Effector memory CD8-positive, alpha-beta T cell (primary cell): ENCODE results near the gene C9orf43.
A peak's percentile ranks its signal among the peaks of the same experiment; 100 is the strongest.
"Not testable (repeated sequence)": the region's sequence is repeated elsewhere in the genome, so short reads cannot be mapped to it uniquely, and the experiment has no call there.

Experiments
- ATAC-seq: fragments of 150-1000 bp; cut with Tn5 transposase; replicated peaks from 2 replicates; pipeline ENCODE4 v1.10.0; 2021; ENCODE audit warnings: mild to moderate bottlenecking, moderate library complexity
- DNase-seq, 3 experiments: peaks; one replicate each; pipeline ENCODE4 v3.0.0; 2021
- H3K27ac Mint-ChIP-seq, 2 donors: one replicate each; pipeline ENCODE4 v1.8.0; 2022; ENCODE audit warnings: mild to moderate bottlenecking in 2 of 2, mixed read lengths in 2 of 2, moderate library complexity in 2 of 2
- H3K27me3 Mint-ChIP-seq, 2 donors: one replicate each; pipeline ENCODE4 v1.8.0; 2022; ENCODE audit warnings: mixed read lengths in 2 of 2
- H3K36me3 Mint-ChIP-seq: one replicate; pipeline ENCODE4 v1.8.0; 2022; ENCODE audit warnings: mild to moderate bottlenecking, moderate library complexity, mixed read lengths; ENCODE audit not compliant: insufficient read depth
- H3K4me1 Mint-ChIP-seq, 2 donors: one replicate each; pipeline ENCODE4 v1.8.0; 2022; ENCODE audit warnings: low read depth in 2 of 2, mixed read lengths in 2 of 2
- H3K4me3 Mint-ChIP-seq, 2 donors: one replicate each; pipeline ENCODE4 v1.8.0; 2022; ENCODE audit warnings: mild to moderate bottlenecking in 2 of 2, mixed read lengths in 2 of 2, moderate library complexity in 2 of 2
- H3K9me3 Mint-ChIP-seq, 2 donors: one replicate each; pipeline ENCODE4 v1.8.0; 2022; ENCODE audit warnings: mixed read lengths in 2 of 2

Gene C9orf43

GRCh38 chr9:113375057-113376023 is 35.2 kb upstream of the C9orf43 start:
- ATAC-seq (no peak), DNase-seq (no peak)
- Mint-ChIP-seq H3K4me1 (peaks cover 13% of the 10 kb centered on the region in 2 donors), H3K27me3 (no peaks in the 10 kb centered on the region), H3K27ac (peak overlapping the region; percentile 84 to 89), H3K36me3 (peaks cover 9% of the 10 kb centered on the region), H3K4me3 (peak overlapping the region; percentile 81 to 86), H3K9me3 (no peaks in the 10 kb centered on the region)

GRCh38 chr9:113376634-113377567 is 33.6 kb upstream of the C9orf43 start, which contains the start of gene HDHD3:
HDHD3 (minus strand) TSS chr9:113376986; CDS start chr9:113374354, 2,632 bp downstream.
- H3K9me3 Mint-ChIP-seq, result no peaks in the 10 kb centered on the region
- ATAC-seq (peak; percentile 89), DNase-seq (peak; percentile 67 to 73 (median 72))
- H3K27ac Mint-ChIP-seq, result peak within 1 kb of the TSS; percentile 84 to 89
- no peaks in the 10 kb centered on the region for H3K27me3 Mint-ChIP-seq
- H3K4me3 Mint-ChIP-seq, result peak within 1 kb of the TSS; percentile 81 to 86
- H3K4me1 Mint-ChIP-seq, result peaks cover 13% of the 10 kb centered on the region in 2 donors
- peaks cover 9% of the 10 kb centered on the region for H3K36me3 Mint-ChIP-seq

GRCh38 chr9:113379094-113379828 is 31.3 kb upstream of the C9orf43 start:
- not testable (repeated sequence) for DNase-seq, H3K36me3 Mint-ChIP-seq, ATAC-seq, H3K4me3 Mint-ChIP-seq, H3K9me3 Mint-ChIP-seq, H3K27me3 Mint-ChIP-seq
- Mint-ChIP-seq H3K27ac (peak overlapping the region; percentile 46 to 73), H3K4me1 (peaks cover 13% of the 10 kb centered on the region in 2 donors)

- ATAC-seq, H3K4me3 Mint-ChIP-seq, H3K36me3 Mint-ChIP-seq, H3K27ac Mint-ChIP-seq, DNase-seq, H3K27me3 Mint-ChIP-seq, H3K9me3 Mint-ChIP-seq: not testable (repeated sequence)
- H3K4me1 Mint-ChIP-seq, result peaks cover 9 to 13% of the 10 kb centered on the region in 2 donors
Measured at GRCh38 chr9:113379829-113380210, 30.7 kb upstream of the C9orf43 start.

GRCh38 chr9:113380869-113381378 is 29.6 kb upstream of the C9orf43 start:
- peaks cover 0 to 3% of the 10 kb centered on the region in 2 donors for H3K4me1 Mint-ChIP-seq

GRCh38 chr9:113381441-113381840 is 29.1 kb upstream of the C9orf43 start:
- not testable (repeated sequence) for H3K4me3 Mint-ChIP-seq, H3K36me3 Mint-ChIP-seq, ATAC-seq, H3K27ac Mint-ChIP-seq, H3K9me3 Mint-ChIP-seq, H3K27me3 Mint-ChIP-seq, DNase-seq, H3K4me1 Mint-ChIP-seq

More at GRCh38 chr9:113380869-113381378, 29.6 kb upstream of the C9orf43 start:
- DNase-seq (no peak), ATAC-seq (no peak)
- Mint-ChIP-seq H3K27me3 (no peaks in the 10 kb centered on the region), H3K4me3 (no peak overlapping the region), H3K36me3 (peaks cover 3% of the 10 kb centered on the region), H3K27ac (no peak overlapping the region), H3K9me3 (no peaks in the 10 kb centered on the region)

- DNase-seq (no peak), ATAC-seq (no peak)
- Mint-ChIP-seq H3K9me3 (no peaks in the 10 kb centered on the region), H3K27ac (peak overlapping the region in 1 of 2 donors; percentile 69), H3K4me3 (no peak overlapping the region), H3K27me3 (no peaks in the 10 kb centered on the region), H3K36me3 (no peaks in the 10 kb centered on the region), H3K4me1 (peaks cover 0 to 2% of the 10 kb centered on the region in 2 donors)
Measured at GRCh38 chr9:113381909-113382411, 28.6 kb upstream of the C9orf43 start.

- H3K27me3 Mint-ChIP-seq, result no peaks in the 10 kb centered on the region
Measured at GRCh38 chr9:113386571-113387393, 23.8 kb upstream of the C9orf43 start.

GRCh38 chr9:113387560-113388230 is 22.9 kb upstream of the C9orf43 start:
- H3K27ac Mint-ChIP-seq, result peak overlapping the region in 1 of 2 donors; percentile 55
- H3K4me3 Mint-ChIP-seq, result no peak overlapping the region
- DNase-seq (no peak), ATAC-seq (no peak)
- H3K4me1 Mint-ChIP-seq, result peaks cover 0 to 2% of the 10 kb centered on the region in 2 donors
- no peaks in the 10 kb centered on the region for H3K9me3 Mint-ChIP-seq
- peaks cover 8% of the 10 kb centered on the region for H3K36me3 Mint-ChIP-seq
- no peaks in the 10 kb centered on the region for H3K27me3 Mint-ChIP-seq

More at GRCh38 chr9:113386571-113387393, 23.8 kb upstream of the C9orf43 start:
- H3K4me1 Mint-ChIP-seq, result peaks cover 0 to 2% of the 10 kb centered on the region in 2 donors
- peaks cover 7% of the 10 kb centered on the region for H3K36me3 Mint-ChIP-seq
- no peaks in the 10 kb centered on the region for H3K9me3 Mint-ChIP-seq
- H3K4me3 Mint-ChIP-seq, result no peak overlapping the region
- ATAC-seq (no peak), DNase-seq (no peak)
- H3K27ac Mint-ChIP-seq, result peak overlapping the region in 1 of 2 donors; percentile 55

GRCh38 chr9:113388833-113389232 is 21.7 kb upstream of the C9orf43 start:
- Mint-ChIP-seq H3K4me1 (peaks cover 0 to 2% of the 10 kb centered on the region in 2 donors), H3K27me3 (no peaks in the 10 kb centered on the region), H3K4me3 (no peak overlapping the region), H3K36me3 (peaks cover 12% of the 10 kb centered on the region), H3K9me3 (no peaks in the 10 kb centered on the region), H3K27ac (no peak overlapping the region)
- no peak for DNase-seq
- ATAC-seq, result no peak

- H3K4me1 Mint-ChIP-seq, result peaks cover 0 to 2% of the 10 kb centered on the region in 2 donors
- no peaks in the 10 kb centered on the region for H3K9me3 Mint-ChIP-seq
- no peak for ATAC-seq
- no peak for DNase-seq
- no peak overlapping the region for H3K4me3 Mint-ChIP-seq
- H3K36me3 Mint-ChIP-seq, result peaks cover 12% of the 10 kb centered on the region
- no peaks in the 10 kb centered on the region for H3K27me3 Mint-ChIP-seq
- H3K27ac Mint-ChIP-seq, result no peak overlapping the region
Measured at GRCh38 chr9:113389451-113389850, 21.1 kb upstream of the C9orf43 start.
